GM12801 (cell line): Measurements from ENCODE around the gene SCARF1.

Source experiments
- TF ChIP-seq, protein P1 (sequence below): IDR thresholded peaks from one replicate; pipeline ENCODE4 v1.5.1; 2011; ENCODE audit warnings: control low read depth; ENCODE audit not compliant: insufficient read length; ENCODE audit errors: extremely low read depth

The SCARF1 gene

DNA sequence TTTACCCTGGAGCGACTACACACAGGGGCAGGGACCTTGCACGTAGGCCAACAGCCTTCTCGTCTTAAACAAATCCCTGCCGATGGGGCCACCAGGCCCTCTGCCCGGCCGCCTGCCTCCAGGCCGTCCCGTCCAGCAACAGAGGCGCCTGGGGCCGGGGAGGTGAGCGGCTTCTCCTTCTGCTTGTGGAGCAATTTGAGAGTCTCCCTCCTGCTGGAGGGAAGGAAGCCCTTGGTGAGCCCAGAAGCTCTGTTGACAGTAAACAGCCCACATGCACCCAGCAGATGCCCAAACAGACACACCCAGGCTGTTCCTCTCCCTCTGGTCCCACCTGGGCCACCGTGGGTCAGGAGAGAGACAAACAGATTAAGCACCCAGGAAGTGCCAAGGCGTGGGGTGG is 25.0 kb downstream of the SCARF1 start:
- TF ChIP-seq, protein P1, sequence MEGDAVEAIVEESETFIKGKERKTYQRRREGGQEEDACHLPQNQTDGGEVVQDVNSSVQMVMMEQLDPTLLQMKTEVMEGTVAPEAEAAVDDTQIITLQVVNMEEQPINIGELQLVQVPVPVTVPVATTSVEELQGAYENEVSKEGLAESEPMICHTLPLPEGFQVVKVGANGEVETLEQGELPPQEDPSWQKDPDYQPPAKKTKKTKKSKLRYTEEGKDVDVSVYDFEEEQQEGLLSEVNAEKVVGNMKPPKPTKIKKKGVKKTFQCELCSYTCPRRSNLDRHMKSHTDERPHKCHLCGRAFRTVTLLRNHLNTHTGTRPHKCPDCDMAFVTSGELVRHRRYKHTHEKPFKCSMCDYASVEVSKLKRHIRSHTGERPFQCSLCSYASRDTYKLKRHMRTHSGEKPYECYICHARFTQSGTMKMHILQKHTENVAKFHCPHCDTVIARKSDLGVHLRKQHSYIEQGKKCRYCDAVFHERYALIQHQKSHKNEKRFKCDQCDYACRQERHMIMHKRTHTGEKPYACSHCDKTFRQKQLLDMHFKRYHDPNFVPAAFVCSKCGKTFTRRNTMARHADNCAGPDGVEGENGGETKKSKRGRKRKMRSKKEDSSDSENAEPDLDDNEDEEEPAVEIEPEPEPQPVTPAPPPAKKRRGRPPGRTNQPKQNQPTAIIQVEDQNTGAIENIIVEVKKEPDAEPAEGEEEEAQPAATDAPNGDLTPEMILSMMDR: no peak

DNA sequence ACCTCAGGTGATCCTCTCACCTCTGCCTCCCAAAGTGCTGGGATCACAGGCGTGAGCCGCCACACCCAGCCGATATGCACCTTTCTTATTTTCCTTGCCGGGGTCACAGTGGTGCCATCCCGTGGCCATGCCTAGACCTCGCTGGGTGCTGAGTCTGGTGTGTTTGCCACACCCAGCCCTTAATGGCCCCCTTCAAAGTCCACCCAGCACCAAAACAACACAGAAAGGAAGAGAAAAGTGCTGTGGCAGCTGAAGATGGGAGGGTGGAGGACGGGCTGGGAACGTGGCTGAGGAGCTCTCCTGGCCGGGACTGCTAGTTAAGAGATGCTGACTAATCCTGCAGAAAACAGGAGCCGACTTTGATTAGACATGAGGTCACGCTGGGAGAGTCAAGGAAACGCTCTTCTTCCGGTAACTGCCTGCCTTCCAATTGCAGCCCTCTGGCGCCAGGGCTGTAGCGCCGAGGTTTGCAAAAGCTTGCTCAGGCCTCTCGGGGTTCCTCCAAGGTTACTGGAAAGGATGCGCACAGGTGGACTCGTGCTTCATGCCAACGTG is 27.8 kb downstream of the SCARF1 start:
- TF ChIP-seq, protein P1: no peak

DNA sequence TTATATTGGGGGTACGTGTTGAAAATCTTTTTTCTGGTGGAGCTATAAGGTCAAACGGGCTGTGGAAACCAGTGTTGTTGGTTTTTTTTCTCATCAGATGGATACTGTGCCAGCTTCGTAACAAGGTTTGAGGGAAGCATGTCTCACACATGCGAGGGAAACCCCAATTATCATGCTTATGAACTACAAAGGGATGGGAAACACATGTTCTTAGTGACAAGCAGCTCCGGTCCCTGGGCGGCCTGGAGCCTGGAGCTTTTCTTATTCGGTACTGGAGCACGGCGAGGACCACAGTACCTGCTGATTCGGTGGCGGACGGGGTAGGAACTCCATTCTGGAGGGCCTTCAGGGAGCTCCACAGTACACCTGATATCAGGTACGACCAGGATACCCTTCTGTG is 29.4 kb downstream of the SCARF1 start:
- TF ChIP-seq, protein P1: no peak

DNA sequence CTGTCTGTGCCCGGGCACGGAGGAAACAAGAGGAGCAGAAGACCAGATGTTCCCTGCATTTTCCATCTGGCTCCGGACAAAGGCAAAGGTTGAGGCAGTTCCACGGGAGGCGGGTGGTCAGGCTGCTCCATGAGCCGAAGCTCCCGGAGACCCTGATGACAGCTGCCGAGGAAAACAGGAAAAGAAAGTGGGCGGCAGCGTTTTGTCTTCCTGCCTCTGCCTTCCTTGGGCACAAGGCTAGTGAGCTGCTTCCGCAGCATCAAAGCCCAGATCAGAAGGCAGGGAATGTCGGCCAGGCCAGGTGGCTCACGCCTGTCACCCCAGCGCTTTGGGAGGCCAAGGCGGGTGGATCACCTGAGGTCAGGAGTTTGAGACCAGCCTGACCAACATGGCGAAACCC is 33.1 kb downstream of the SCARF1 start:
- TF ChIP-seq, protein P1: no peak

DNA sequence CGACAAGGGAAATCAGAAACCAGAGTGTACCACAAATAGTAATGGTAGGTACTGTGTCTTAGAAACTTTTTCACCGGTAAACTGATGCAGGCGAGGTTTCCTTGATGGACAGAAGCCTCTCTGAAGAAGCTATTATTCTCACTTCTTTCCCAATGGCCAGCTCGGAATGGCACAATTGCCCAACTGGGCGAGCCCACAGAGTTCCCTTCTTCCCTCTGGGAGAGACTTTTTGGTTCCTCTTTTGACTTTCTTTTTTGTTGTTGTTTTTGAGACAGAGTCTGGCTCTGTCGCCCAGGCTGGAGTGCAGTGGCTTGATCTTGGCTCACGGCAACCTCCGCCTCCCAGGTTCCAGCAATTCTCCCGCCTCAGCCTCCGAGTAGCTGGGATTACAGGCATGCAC is 33.8 kb downstream of the SCARF1 start:
- TF ChIP-seq, protein P1: no peak

DNA sequence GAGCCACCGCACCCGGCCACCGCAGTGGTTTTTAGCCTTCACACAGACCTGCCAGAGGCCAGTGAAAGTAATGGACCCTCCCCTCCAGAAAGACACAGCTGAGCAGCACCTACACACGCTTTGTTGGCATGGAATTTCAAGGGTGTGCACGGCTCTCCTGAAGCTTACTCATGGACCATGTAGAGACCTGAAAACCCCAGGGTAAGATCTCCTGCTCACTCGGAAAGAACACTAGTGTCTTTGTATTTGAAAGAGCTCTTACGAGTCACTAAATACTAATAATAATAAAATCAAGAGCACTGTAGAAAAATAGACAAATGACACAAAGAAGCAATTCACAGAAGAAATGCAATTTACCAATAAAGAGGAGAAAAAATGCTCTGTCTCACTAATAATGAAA is 36.9 kb downstream of the SCARF1 start:
- TF ChIP-seq, protein P1: no peak

DNA sequence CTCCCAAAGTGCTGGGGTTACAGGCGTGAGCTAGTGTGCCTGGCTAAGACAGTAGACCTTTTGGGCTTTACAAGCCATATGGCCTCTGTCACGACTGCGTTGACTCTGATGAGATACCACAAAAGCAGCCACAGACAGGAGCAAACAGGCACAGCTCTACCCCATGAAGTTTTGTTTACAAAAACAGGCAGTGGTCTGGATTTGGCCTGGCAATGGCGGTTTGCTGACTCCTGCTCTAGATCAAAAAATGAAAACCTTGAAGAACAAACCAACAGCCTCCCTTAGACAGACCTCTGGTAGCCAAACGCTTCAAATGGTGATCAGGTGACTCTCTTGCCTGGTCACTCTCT is 37.6 kb downstream of the SCARF1 start:
- TF ChIP-seq, protein P1: no peak
